Stomach (tissue), 9 donors: Measurements from ENCODE around the gene SMARCD2. TPM values are rescaled to one million over a fixed set of nuclear protein-coding genes. Genes with fewer than 3 reads are reported as not detected.

Experiments
- DNase-seq, 2 donors: peaks; one replicate each; pipeline versions ENCODE4 v3.0.0 to v3.0.0-alpha.2; 2013 to 2019
- H3K27ac ChIP-seq, 5 donors: fragments of 200-600 bp in 4 of 5; sonication (generic) in 4 of 5; one replicate each; pipeline ENCODE4 v1.5.1; 2013 to 2019; ENCODE audit warnings: mild to moderate bottlenecking in 1 of 5, moderate library complexity in 1 of 5
- H3K27me3 ChIP-seq, 3 donors: fragments of 200-600 bp; sonication (generic); one replicate each; pipeline ENCODE4 v1.5.1; 2017 to 2019; ENCODE audit warnings: mixed run types in 1 of 3
- H3K36me3 ChIP-seq, 4 donors: fragments of 200-600 bp; sonication (generic); 1 replicate in 3 of 4; 2 replicates in 1 of 4; pipeline ENCODE4 v1.5.1; 2016 to 2019
- H3K4me1 ChIP-seq, 4 donors: fragments of 200-600 bp; sonication (generic); one replicate each; pipeline ENCODE4 v1.5.1; 2016 to 2019
- H3K4me3 ChIP-seq, 4 donors: fragments of 200-600 bp; sonication (generic) in 3 of 4; one replicate each; pipeline ENCODE4 v1.5.1; 2016 to 2019; ENCODE audit warnings: mild to moderate bottlenecking in 1 of 4
- H3K9me3 ChIP-seq, 4 donors: fragments of 200-600 bp; sonication (generic); one replicate each; pipeline ENCODE4 v1.5.1; 2016 to 2019
- EP300 ChIP-seq: sonication (generic); formaldehyde crosslinking; IDR thresholded peaks from one replicate; pipeline ENCODE4 v1.6.1; 2017; ENCODE audit warnings: antibody characterized with exemption
- POLR2A ChIP-seq, 4 donors: fragments of 450-650 bp; IDR thresholded peaks; one replicate each; pipeline ENCODE4 v1.6.1; 2016; ENCODE audit warnings: antibody characterized with exemption in 4 of 4, control low read depth in 2 of 4, mild to moderate bottlenecking in 1 of 4, moderate library complexity in 1 of 4
- POLR2AphosphoS5 ChIP-seq, 3 donors: sonication (generic); formaldehyde crosslinking; IDR thresholded peaks; one replicate each; pipeline ENCODE4 v1.6.1; 2016; ENCODE audit warnings: antibody characterized with exemption in 3 of 3
- WGBS, 5 donors: extraction: QIAGEN DNeasy Blood & Tissue Kit in 3 of 5; methylation state at CpG; one replicate each; pipeline versions ENCODE4 v1.1.5 to v1.1.7; 2013 to 2018; 5-methylcytosine and 5-hydroxymethylcytosine counted together
- intact Hi-C: fragments of 100-400 bp; cut with DNase I; formaldehyde crosslinking; loops from one replicate; pipeline ENCODE4 v1.15.1; 2023; ENCODE audit warnings: low total_unique reads
- polyA plus RNA-seq, 3 donors: library from polyadenylated mRNA; stranded (reverse); fragments of 200-250 nt; gene quantifications; one replicate each; pipeline ENCODE4 v1.2.3, GENCODE V29; 2013
- total RNA-seq, 5 donors: library from RNA; depleted of rRNA; stranded (reverse); fragments of >200 nt; gene quantifications; one replicate each; pipeline versions ENCODE4 v1.1.0 to v1.2.3, GENCODE V29; 2014 to 2016
- TF ChIP-seq, protein P1 (sequence below), 7 experiments: fragments of 450-650 bp in 4 of 7; fragments of 200-600 bp in 3 of 7; sonication (generic) in 3 of 7; IDR thresholded peaks; one replicate each; pipeline ENCODE4 v1.5.1; 2016 to 2019; ENCODE audit warnings: antibody characterized with exemption in 7 of 7, control low read depth in 2 of 7, mild to moderate bottlenecking in 1 of 7
- donor health status: healthy with polysubstance abuse.
- donor health status: Bipolar disorder and iron deficiency.
- donor health status: healthy.

Gene SMARCD2
- total and polyA plus RNA-seq, 8 donors: 65.1 to 244 (median 94.5) TPM

- Histone ChIP-seq H3K9me3 (no peaks in the 10 kb centered on the region), H3K36me3 (peaks cover 78 to 84% (median 82%) of the 10 kb centered on the region in 4 donors), H3K27ac (no peak overlapping the region), H3K4me3 (no peak overlapping the region), H3K4me1 (peaks cover 15 to 28% (median 21%) of the 10 kb centered on the region in 4 donors), H3K27me3 (no peaks in the 10 kb centered on the region)
- TF ChIP-seq POLR2A (IDR thresholded peaks at IDR 0.05) (no peak), EP300 (no peak), POLR2AphosphoS5 (IDR thresholded peaks at IDR 0.05) (no peak)
- TF ChIP-seq, protein P1, sequence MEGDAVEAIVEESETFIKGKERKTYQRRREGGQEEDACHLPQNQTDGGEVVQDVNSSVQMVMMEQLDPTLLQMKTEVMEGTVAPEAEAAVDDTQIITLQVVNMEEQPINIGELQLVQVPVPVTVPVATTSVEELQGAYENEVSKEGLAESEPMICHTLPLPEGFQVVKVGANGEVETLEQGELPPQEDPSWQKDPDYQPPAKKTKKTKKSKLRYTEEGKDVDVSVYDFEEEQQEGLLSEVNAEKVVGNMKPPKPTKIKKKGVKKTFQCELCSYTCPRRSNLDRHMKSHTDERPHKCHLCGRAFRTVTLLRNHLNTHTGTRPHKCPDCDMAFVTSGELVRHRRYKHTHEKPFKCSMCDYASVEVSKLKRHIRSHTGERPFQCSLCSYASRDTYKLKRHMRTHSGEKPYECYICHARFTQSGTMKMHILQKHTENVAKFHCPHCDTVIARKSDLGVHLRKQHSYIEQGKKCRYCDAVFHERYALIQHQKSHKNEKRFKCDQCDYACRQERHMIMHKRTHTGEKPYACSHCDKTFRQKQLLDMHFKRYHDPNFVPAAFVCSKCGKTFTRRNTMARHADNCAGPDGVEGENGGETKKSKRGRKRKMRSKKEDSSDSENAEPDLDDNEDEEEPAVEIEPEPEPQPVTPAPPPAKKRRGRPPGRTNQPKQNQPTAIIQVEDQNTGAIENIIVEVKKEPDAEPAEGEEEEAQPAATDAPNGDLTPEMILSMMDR (IDR thresholded peaks at IDR 0.05): no peak
- intact Hi-C loops: no loop called here
- DNase-seq: no peak
Measured at GRCh38 chr17:63822537-63822936, 19.9 kb downstream of the SMARCD2 start.

- TF ChIP-seq POLR2AphosphoS5 (IDR thresholded peaks at IDR 0.05) (no peak), POLR2A (IDR thresholded peaks at IDR 0.05) (no peak), EP300 (no peak)
- TF ChIP-seq, protein P1 (IDR thresholded peaks at IDR 0.05): no peak
- 72 to 85% (median 79%) methylated on average over 6 of the region's 6 CpGs for WGBS, 5 donors
- no peak overlapping the region for H3K27ac ChIP-seq
- no peak for DNase-seq
- intact Hi-C loops: no loop called here
- H3K9me3 ChIP-seq: no peaks in the 10 kb centered on the region
- peaks cover 85 to 91% (median 89%) of the 10 kb centered on the region in 4 donors for H3K36me3 ChIP-seq
- H3K4me3 ChIP-seq: no peak overlapping the region
- H3K27me3 ChIP-seq: no peaks in the 10 kb centered on the region
- peaks cover 15 to 28% (median 21%) of the 10 kb centered on the region in 4 donors for H3K4me1 ChIP-seq
Measured at GRCh38 chr17:63821804-63822203, 20.7 kb downstream of the SMARCD2 start.

DNA sequence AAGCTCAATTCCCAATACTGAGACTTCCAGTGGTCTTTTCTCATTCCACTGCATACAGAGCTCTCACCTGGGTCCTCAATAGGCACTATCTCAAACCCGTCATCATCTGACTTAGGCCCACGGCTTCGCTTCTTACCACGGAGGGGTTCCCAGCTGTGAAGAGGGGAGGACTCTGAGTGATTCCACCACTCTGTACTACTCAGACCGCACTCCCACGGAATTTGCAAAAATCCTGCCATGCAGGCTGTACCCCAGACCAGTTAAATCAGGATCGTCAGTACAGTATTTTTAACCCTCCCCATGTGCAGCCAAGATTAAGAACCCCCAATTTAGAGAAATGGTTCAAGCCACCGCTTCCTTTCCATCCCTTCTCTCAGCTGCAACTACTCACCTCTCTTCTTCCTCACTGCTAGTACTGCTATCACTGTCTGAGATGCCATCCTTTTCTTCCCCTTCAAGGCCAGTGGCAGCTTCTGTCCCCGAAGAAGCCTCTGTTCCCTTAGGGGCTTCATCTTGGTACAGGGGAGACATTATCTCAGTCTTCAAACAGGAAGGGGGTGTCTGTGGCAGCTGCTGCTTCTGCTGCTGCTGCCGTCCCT lies 21.4 kb downstream of the SMARCD2 start:
- no peak for TF ChIP-seq POLR2A (IDR thresholded peaks at IDR 0.05)
- TF ChIP-seq EP300: no peak
- no peak for TF ChIP-seq POLR2AphosphoS5 (IDR thresholded peaks at IDR 0.05)
- TF ChIP-seq, protein P1 (IDR thresholded peaks at IDR 0.05): no peak
- H3K27ac ChIP-seq: no peak overlapping the region
- no peak overlapping the region for H3K4me3 ChIP-seq
- H3K27me3 ChIP-seq: no peaks in the 10 kb centered on the region
- intact Hi-C loops: no loop called here
- no peak for DNase-seq
- H3K36me3 ChIP-seq: peaks cover 92 to 99% (median 97%) of the 10 kb centered on the region in 4 donors
- WGBS, 5 donors: 87 to 89% (median 88%) methylated on average over 10 of the region's 10 CpGs
- H3K4me1 ChIP-seq: peaks cover 10 to 23% (median 15%) of the 10 kb centered on the region in 4 donors
- no peaks in the 10 kb centered on the region for H3K9me3 ChIP-seq

- DNase-seq: no peak
- Histone ChIP-seq H3K27me3 (no peaks in the 10 kb centered on the region), H3K9me3 (no peaks in the 10 kb centered on the region), H3K27ac (peak overlapping the region; percentile 1 to 72 (median 22)), H3K4me1 (peaks cover 0 to 14% (median 6%) of the 10 kb centered on the region in 4 donors), H3K36me3 (peaks cover 96 to 100% (median 100%) of the 10 kb centered on the region in 4 donors), H3K4me3 (no peak overlapping the region)
- TF ChIP-seq EP300 (no peak), POLR2AphosphoS5 (IDR thresholded peaks at IDR 0.05) (no peak), POLR2A (IDR thresholded peaks at IDR 0.05) (no peak)
- TF ChIP-seq, protein P1 (IDR thresholded peaks at IDR 0.05): no peak
- intact Hi-C loops: no loop called here
- WGBS, 5 donors: 52 to 65% (median 57%) methylated on average over 21 of the region's 21 CpGs
Measured at GRCh38 chr17:63819585-63820537, 22.6 kb downstream of the SMARCD2 start.
